ENCODE data around the gene SCARF2.
"Not testable (repeated sequence)": the region's sequence is repeated elsewhere in the genome, so short reads cannot be mapped to it uniquely, and the experiment has no call there.

DNA sequence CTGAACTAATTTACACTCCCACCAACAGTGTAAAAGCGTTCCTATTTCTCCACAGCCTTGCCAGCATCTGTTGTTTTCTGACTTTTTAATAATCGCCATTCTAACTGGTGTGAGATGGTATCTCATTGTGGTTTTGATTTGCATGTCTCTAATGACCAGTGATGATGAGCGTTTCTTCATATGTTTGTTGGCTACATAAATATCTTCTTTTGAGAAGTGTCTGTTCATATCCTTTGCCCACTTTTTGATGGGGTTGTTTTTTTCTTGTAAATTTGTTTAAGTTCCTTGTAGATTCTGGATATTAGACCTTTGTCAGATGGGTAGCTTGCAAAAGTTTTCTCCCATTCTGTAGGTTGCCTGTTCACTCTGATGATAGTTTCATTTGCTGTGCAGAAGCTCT lies 21.9 kb downstream of the SCARF2 start:
- TF ChIP-seq, protein P1, sequence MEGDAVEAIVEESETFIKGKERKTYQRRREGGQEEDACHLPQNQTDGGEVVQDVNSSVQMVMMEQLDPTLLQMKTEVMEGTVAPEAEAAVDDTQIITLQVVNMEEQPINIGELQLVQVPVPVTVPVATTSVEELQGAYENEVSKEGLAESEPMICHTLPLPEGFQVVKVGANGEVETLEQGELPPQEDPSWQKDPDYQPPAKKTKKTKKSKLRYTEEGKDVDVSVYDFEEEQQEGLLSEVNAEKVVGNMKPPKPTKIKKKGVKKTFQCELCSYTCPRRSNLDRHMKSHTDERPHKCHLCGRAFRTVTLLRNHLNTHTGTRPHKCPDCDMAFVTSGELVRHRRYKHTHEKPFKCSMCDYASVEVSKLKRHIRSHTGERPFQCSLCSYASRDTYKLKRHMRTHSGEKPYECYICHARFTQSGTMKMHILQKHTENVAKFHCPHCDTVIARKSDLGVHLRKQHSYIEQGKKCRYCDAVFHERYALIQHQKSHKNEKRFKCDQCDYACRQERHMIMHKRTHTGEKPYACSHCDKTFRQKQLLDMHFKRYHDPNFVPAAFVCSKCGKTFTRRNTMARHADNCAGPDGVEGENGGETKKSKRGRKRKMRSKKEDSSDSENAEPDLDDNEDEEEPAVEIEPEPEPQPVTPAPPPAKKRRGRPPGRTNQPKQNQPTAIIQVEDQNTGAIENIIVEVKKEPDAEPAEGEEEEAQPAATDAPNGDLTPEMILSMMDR (IDR thresholded peaks at IDR 0.05; ENCODE audit: borderline replicate concordance, extremely low read depth, low read length, poor library complexity, severe bottlenecking) = not testable (repeated sequence)
- TF ChIP-seq EZH2 (IDR thresholded peaks at IDR 0.05; ENCODE audit: borderline replicate concordance, low read depth, low read length, severe bottlenecking) = not testable (repeated sequence)
